IPS-20b (cell line): ENCODE data around the gene USE1.
A peak's percentile ranks its signal among the peaks of the same experiment; 100 is the strongest.

Experiments used
- H3K27ac ChIP-seq: one replicate; pipeline ENCODE4 v1.5.1; 2013; ENCODE audit warnings: low read length
- H3K27me3 ChIP-seq: 2 replicates; pipeline ENCODE4 v1.6.1; 2013; ENCODE audit warnings: mild to moderate bottlenecking, low read length, inconsistent platforms; ENCODE audit not compliant: insufficient read depth
- H3K36me3 ChIP-seq: 2 replicates; pipeline ENCODE4 v1.6.1; 2013; ENCODE audit warnings: low read depth, mild to moderate bottlenecking, inconsistent platforms, low read length, moderate library complexity; ENCODE audit not compliant: insufficient read depth
- H3K4me1 ChIP-seq: 2 replicates; pipeline ENCODE4 v1.6.1; 2013; ENCODE audit warnings: mild to moderate bottlenecking, control low read depth, inconsistent platforms, low read length, moderate library complexity; ENCODE audit not compliant: insufficient read depth
- H3K4me3 ChIP-seq: 2 replicates; pipeline ENCODE4 v1.5.1; 2013; ENCODE audit warnings: mild to moderate bottlenecking, low read length, inconsistent platforms
- H3K9ac ChIP-seq: 2 replicates; pipeline ENCODE4 v1.6.1; 2013; ENCODE audit warnings: low read depth, mild to moderate bottlenecking, inconsistent platforms, low read length, moderate library complexity
- H3K9me3 ChIP-seq: 2 replicates; pipeline ENCODE4 v1.6.1; 2013; ENCODE audit warnings: mild to moderate bottlenecking, low read depth, low read length, inconsistent platforms; ENCODE audit not compliant: insufficient read depth

USE1 gene

DNA sequence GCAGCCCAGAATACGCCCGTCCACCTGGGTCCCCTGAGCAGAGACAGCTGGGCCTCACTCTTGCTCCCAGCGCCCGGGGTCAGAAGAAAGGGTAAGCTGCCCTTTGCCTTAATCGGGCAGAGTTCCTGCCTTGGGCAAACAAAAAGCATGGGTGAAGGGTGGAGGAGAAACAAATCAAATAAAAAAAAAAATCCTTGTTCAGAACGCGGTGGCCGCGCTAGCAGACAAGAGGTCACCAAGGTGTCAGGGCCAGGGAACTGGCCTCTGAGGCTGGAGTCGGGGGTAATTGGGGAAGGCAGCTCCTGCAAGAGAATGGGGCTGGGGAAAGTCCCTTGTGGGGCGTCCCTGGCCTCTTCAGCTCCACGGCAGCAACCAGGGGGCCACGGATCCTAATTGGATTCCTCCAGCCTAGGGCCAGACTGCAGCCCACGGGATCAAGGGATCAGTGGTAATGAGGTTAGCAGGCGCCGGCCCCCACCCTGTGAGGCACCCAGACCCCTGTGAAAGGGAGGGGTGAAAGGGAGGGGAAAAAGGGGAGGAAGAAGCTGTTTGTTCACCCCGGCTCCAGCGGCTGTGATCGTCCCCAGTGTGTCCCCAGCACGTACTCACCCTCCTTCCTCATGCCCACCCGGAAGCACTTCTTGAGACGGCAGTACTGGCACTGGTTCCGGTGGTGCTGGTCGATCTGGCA, 25.1 kb downstream of the USE1 start:
- Histone ChIP-seq H3K36me3 (peaks cover 36% of the 10 kb centered on the region), H3K9ac (no peak overlapping the region), H3K27me3 (no peaks in the 10 kb centered on the region), H3K9me3 (no peaks in the 10 kb centered on the region), H3K27ac (no peak overlapping the region), H3K4me3 (no peak overlapping the region), H3K4me1 (peaks cover 8% of the 10 kb centered on the region; the same call in 1 of the 2 replicates)

GRCh38 chr19:17240826-17241399, 25.8 kb downstream of the USE1 start:
- Histone ChIP-seq H3K36me3 (peaks cover 36% of the 10 kb centered on the region), H3K27me3 (no peaks in the 10 kb centered on the region), H3K4me1 (peaks cover 8% of the 10 kb centered on the region; the same call in 1 of the 2 replicates), H3K9ac (no peak overlapping the region), H3K9me3 (no peaks in the 10 kb centered on the region), H3K4me3 (no peak overlapping the region), H3K27ac (no peak overlapping the region)

GRCh38 chr19:17242431-17243208, 27.5 kb downstream of the USE1 start:
- H3K36me3 ChIP-seq = peaks cover 29% of the 10 kb centered on the region
- H3K4me1 ChIP-seq = peaks cover 11% of the 10 kb centered on the region; the same call in 1 of the 2 replicates
- H3K27ac ChIP-seq = no peak overlapping the region
- H3K27me3 ChIP-seq = no peaks in the 10 kb centered on the region
- peak overlapping the region; percentile 27; the same call in 1 of the 2 replicates for H3K9ac ChIP-seq
- H3K4me3 ChIP-seq = peak overlapping the region; percentile 91; the same call in 1 of the 2 replicates
- no peaks in the 10 kb centered on the region for H3K9me3 ChIP-seq

DNA sequence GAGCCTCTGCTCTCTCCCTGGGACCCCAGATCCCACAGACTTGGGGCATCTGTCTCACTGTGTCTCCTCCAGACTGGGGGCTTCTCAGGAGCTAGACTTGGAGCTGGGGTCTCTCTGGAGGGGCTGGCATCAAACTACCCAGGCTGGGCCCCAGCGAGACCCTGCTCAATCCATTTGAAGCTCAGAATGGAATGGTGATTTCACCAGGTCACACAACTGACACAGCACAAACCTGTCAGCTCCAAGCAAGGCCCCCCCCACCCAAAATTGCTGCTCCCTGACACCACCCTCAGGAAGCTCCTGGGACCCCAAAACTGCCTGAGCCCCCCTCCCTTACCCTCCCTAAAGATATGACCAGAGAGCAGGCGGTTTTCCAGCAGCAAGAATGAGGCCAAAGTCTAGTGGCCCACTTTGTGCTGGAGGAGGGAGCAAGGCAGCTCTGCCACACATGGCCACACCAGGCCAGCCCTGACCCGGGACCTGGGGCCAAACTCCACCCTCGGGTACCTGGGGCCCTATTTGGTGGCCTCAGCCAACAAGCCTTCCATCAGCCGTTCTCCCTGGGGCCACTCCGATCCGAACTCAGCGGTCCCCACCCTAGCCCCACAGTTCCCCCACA, 28.2 kb downstream of the USE1 start:
- Histone ChIP-seq H3K9ac (peak overlapping the region; percentile 82; the same call in 1 of the 2 replicates), H3K4me1 (peaks cover 16% of the 10 kb centered on the region; the same call in 1 of the 2 replicates), H3K9me3 (no peaks in the 10 kb centered on the region), H3K27me3 (no peaks in the 10 kb centered on the region), H3K27ac (no peak overlapping the region), H3K4me3 (peak overlapping the region; percentile 91), H3K36me3 (peaks cover 22% of the 10 kb centered on the region)

DNA sequence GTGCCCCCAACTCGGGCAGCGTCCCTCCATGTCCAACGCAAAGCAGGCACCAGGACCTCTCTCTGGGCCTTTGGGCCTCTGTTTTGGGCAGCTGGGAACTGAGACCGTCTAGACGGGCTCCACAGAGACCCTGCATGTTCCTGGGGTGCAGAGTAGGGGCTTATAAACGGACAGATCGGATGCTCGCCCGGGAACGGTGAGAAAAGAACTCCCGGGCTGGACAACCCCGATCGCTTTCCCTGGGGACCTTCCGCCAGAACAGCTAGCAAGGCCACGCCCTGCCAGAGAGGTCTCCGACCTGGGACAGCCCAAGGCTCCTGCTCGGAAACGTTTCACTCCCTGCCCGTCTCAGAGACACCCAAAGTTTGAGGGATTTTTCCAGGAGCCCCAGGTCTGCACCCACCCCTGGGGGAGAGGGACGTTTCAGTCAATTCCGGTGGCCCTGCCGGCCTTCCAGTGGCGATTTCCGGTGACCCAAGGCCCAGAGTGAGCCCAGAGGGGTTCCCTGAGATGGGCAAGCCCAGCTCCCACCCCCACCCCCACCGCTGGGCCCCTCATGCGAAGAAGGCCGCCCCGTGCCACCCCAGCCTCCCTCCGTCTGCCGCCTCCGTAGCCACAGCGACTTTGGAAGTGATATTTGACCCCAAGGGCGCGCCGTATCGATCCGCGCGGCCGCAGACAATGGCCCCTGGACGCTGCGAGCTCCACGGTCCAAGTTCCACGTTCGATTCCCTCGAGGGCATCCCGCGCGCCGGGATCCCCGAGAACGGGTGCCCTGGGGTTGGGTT, 28.9 kb downstream of the USE1 start:
- Histone ChIP-seq H3K27me3 (no peaks in the 10 kb centered on the region), H3K27ac (peak overlapping the region; percentile 43), H3K9ac (peak overlapping the region; percentile 82), H3K4me3 (peak overlapping the region; percentile 91), H3K9me3 (no peaks in the 10 kb centered on the region), H3K4me1 (peaks cover 23% of the 10 kb centered on the region; the same call in 1 of the 2 replicates), H3K36me3 (peaks cover 17% of the 10 kb centered on the region)

DNA sequence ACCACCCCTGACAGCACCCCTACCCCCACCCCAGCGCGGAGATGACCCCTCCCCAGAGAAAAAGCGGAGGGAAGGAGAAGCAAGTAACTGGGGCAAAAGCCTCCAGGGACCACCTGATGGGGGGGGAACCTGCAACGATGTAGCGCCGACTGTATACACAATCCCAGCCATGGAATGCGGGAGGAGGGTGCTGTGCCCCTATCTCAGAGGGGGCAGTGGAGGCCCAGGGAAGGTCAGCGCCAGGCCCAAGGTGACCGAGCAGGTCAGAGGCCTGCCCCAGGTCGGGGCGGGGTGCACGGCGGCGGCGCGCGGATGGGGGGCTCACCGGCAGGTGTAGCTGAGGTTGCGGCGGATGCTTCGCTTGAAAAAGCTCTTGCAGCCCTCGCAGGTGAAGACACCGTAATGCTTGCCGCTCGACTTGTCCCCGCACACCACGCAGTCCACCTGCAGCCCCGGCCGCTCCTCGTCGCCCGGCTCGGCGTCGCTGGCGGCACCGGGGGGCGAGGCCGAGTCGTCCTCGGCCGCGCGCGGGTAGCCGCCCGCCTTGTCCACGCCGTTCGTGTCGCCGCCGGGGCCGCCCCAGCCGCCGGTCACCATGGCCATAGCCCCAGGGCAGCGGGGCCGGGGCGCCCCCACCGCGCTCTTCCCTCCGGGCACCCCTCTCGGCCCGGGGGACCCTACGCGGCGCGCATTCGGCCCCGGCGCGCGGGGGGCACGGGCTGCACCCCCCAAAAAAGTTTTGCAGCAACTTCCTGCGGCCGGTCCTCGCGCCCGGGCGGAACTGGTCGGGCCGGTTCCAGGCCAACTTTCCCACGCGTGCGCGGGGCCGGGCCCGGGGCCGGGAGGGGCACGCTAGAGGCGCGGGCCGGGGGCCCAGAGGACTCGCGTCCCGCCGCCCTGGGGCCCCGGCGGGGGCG, 29.7 kb downstream of the USE1 start:
- Histone ChIP-seq H3K9ac (peak overlapping the region; percentile 82; the same call in 1 of the 2 replicates), H3K27me3 (no peaks in the 10 kb centered on the region), H3K4me1 (peaks cover 23% of the 10 kb centered on the region; the same call in 1 of the 2 replicates), H3K9me3 (no peaks in the 10 kb centered on the region), H3K4me3 (peak overlapping the region; percentile 91), H3K36me3 (peaks cover 16% of the 10 kb centered on the region), H3K27ac (no peak overlapping the region)

DNA sequence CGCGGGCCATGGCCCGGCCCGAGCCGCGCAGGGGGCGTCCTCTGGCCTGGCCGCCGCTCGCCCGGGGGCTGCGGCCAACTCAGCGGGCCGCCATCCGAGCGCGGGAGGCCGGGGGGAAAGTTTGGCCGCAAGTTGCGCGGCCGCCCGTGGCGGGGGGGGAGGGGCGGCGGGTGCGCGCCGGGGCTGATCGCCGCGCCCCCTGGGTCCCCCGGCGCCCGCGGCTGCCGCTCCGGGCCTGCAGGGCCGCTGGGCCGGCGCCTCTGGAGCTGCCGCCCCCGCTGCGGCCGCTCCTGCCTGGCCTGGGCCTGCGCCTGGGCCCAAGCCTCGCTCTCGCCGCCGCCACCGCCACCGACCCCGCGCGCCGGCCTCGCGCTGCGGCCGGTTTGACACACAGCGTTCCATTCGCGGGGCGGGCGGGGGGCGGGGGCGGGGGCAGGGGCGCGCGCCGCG, 30.4 kb downstream of the USE1 start, which contains the start of gene NR2F6:
Gene NR2F6 (minus strand): TSS at position 385 of the 450 bp plus-strand sequence. CDS start 699 bp downstream, outside the sequence.
- peak within 1 kb of the TSS; percentile 88 for H3K9ac ChIP-seq
- no peaks in the 10 kb centered on the region for H3K27me3 ChIP-seq
- H3K4me1 ChIP-seq = peaks cover 23% of the 10 kb centered on the region; the same call in 1 of the 2 replicates
- H3K27ac ChIP-seq = peak within 1 kb of the TSS; percentile 92
- peaks cover 9% of the 10 kb centered on the region for H3K36me3 ChIP-seq
- peak within 1 kb of the TSS; percentile 91 for H3K4me3 ChIP-seq
- no peaks in the 10 kb centered on the region for H3K9me3 ChIP-seq

DNA sequence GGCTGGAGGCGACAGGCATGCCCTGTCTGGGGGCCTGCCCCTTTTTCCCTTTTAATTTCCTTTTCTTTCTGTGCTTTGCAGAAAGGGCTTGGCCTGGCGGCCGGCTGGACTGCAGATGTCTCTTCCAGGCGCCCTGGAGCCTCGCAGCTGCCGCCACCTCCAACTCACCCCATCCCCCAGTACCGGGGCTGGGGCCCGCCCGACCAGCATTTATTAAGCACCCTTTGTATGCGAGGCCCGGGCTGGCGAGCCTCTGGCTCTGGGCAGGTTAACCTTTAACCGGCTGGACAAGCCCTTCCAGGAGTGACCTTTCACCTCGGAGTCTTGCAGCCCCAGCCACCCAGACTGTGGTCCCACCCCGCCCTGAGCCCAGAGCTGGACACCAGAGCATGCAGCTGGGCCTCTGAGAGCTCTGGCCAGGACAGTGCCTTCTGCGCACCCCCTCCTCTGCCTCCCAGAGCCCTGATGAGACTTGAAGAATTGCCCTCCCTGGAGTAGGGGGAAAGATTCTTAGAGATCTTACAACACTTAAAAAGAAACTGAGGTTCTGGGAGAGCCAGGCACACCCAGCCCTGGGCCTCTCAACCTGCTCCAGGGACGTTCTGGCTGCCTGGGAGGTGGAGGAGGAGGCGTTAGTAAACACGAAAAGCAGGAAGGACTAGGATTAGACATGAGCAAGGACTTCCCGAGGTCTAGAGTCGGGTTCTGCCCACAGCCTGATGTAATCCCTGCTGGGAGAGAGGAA, 31.7 kb downstream of the USE1 start:
- no peaks in the 10 kb centered on the region for H3K9me3 ChIP-seq
- no peaks in the 10 kb centered on the region for H3K27me3 ChIP-seq
- H3K36me3 ChIP-seq = no peaks in the 10 kb centered on the region
- H3K27ac ChIP-seq = peak overlapping the region; percentile 92
- H3K4me3 ChIP-seq = peak overlapping the region; percentile 72; the same call in 1 of the 2 replicates
- H3K4me1 ChIP-seq = peaks cover 23% of the 10 kb centered on the region; the same call in 1 of the 2 replicates
- peak overlapping the region; percentile 88; the same call in 1 of the 2 replicates for H3K9ac ChIP-seq

DNA sequence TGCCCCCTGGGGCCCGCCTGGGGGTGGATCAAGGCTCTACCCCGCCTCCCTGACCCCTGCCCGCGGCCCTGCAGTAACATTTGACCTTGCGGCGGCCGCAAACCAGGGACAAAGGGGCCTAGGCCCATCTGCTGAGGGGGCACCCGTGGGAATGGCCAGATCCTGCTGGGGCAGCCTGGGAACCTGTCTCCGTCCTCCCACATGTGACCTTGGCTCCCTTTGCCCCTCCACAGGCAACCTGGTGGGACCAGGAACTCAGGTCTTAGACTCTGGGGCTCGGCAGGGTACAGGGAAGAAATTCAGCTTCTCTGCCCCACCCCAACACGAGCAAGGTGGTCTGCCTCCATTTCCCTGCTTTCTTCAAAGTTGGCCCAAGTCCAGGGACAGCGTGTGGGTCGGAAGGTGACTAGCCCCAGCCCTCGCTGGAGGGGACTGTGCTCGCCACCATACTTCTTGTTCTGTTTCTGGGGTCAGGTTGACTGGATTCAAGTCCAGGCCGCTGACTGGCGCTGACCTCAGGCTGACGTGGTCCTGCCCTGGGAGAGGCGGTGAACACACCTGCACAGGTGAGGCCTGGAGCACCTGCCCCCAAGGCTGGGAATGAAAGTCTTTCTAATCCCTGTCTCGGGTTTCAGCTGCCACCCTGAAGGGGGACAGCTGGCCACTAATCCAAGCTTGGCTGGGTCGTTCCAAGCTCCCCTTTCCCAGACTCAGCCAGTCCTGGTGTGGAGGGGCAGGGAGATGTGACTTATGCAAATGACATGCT, 33.0 kb downstream of the USE1 start:
- peak overlapping the region; percentile 36; the same call in 1 of the 2 replicates for H3K4me3 ChIP-seq
- no peaks in the 10 kb centered on the region for H3K27me3 ChIP-seq
- peak overlapping the region; percentile 64; the same call in 1 of the 2 replicates for H3K9ac ChIP-seq
- H3K27ac ChIP-seq = peak overlapping the region; percentile 62
- H3K9me3 ChIP-seq = no peaks in the 10 kb centered on the region
- H3K4me1 ChIP-seq = peaks cover 20% of the 10 kb centered on the region; the same call in 1 of the 2 replicates
- H3K36me3 ChIP-seq = no peaks in the 10 kb centered on the region
